ENCODE data around the gene GOLGA2.

Gene GOLGA2

GRCh38 chr9:128271112-128271511 is 4.7 kb downstream of the GOLGA2 start:
- TF ChIP-seq SNAI2 (CRISPR knock-in tag; IDR thresholded peaks at IDR 0.05) (no peak), GLIS3 (CRISPR knock-in tag; IDR thresholded peaks at IDR 0.05) (no peak), ZFP3 (CRISPR knock-in tag; IDR thresholded peaks at IDR 0.05) (no peak), RARB (CRISPR knock-in tag; IDR thresholded peaks at IDR 0.05) (no peak), CSRNP3 (CRISPR knock-in tag; IDR thresholded peaks at IDR 0.05) (no peak), ZNF565 (CRISPR knock-in tag; conservative IDR thresholded peaks at IDR 0.05; ENCODE audit: low read depth) (no peak), POU6F1 (CRISPR knock-in tag; IDR thresholded peaks at IDR 0.05; ENCODE audit: borderline replicate concordance, low read depth) (no peak), CREB5 (CRISPR knock-in tag; IDR thresholded peaks at IDR 0.05; ENCODE audit: low read depth) (no peak), ARNTL (CRISPR knock-in tag; IDR thresholded peaks at IDR 0.05; ENCODE audit: borderline replicate concordance, low read depth) (no peak), TCF4 (CRISPR knock-in tag; IDR thresholded peaks at IDR 0.05; ENCODE audit: borderline replicate concordance) (no peak), TOX (CRISPR knock-in tag; IDR thresholded peaks at IDR 0.05; ENCODE audit: borderline replicate concordance) (no peak), CSDC2 (CRISPR knock-in tag; IDR thresholded peaks at IDR 0.05) (no peak), ZC3H10 (CRISPR knock-in tag; IDR thresholded peaks at IDR 0.05) (no peak), PPARA (CRISPR knock-in tag; IDR thresholded peaks at IDR 0.05; ENCODE audit: borderline replicate concordance) (no peak), ZFP30 (CRISPR knock-in tag; IDR thresholded peaks at IDR 0.05) (no peak), ZNF8 (CRISPR knock-in tag; IDR thresholded peaks at IDR 0.05) (no peak), ISL1 (CRISPR knock-in tag; IDR thresholded peaks at IDR 0.05) (no peak), BACH2 (CRISPR knock-in tag; IDR thresholded peaks at IDR 0.05; ENCODE audit: borderline replicate concordance) (no peak), PATZ1 (CRISPR knock-in tag; IDR thresholded peaks at IDR 0.05; ENCODE audit: borderline replicate concordance) (no peak)
- no peak for ATAC-seq

- ATAC-seq, result no peak
Observed at GRCh38 chr9:128266868-128267590, 8.8 kb downstream of the GOLGA2 start.

GRCh38 chr9:128265348-128265847 is 10.4 kb downstream of the GOLGA2 start:
- ATAC-seq, result no peak
- TF ChIP-seq ESRRG (CRISPR knock-in tag; IDR thresholded peaks at IDR 0.05) (no peak), TCF4 (CRISPR knock-in tag; IDR thresholded peaks at IDR 0.05; ENCODE audit: borderline replicate concordance) (no peak), SNAI2 (CRISPR knock-in tag; IDR thresholded peaks at IDR 0.05) (no peak), PATZ1 (CRISPR knock-in tag; IDR thresholded peaks at IDR 0.05; ENCODE audit: borderline replicate concordance) (no peak), RARB (CRISPR knock-in tag; IDR thresholded peaks at IDR 0.05) (no peak), ZFP30 (CRISPR knock-in tag; IDR thresholded peaks at IDR 0.05) (no peak), GLIS3 (CRISPR knock-in tag; IDR thresholded peaks at IDR 0.05) (no peak)

More at GRCh38 chr9:128266868-128267590, 8.8 kb downstream of the GOLGA2 start:
- TF ChIP-seq PATZ1 (CRISPR knock-in tag; IDR thresholded peaks at IDR 0.05; ENCODE audit: borderline replicate concordance), result no peak
